Kidney epithelial cell (primary cell): ENCODE measurements around the gene KDM4E. TPM values are rescaled to one million over a fixed set of nuclear protein-coding genes. Genes with fewer than 3 reads are reported as not detected.

Experiments used
- DNase-seq: peaks from one replicate; pipeline ENCODE4 v3.0.0-alpha.2; 2010; ENCODE audit warnings: low read depth
- H3K27me3 ChIP-seq: 2 replicates; pipeline ENCODE4 v1.6.0; 2011; ENCODE audit warnings: low read length; ENCODE audit not compliant: control insufficient read depth, insufficient read depth
- H3K36me3 ChIP-seq: 2 replicates; pipeline ENCODE4 v1.5.1; 2011; ENCODE audit warnings: low read length; ENCODE audit not compliant: control insufficient read depth, insufficient read depth
- H3K4me3 ChIP-seq: 2 replicates; pipeline ENCODE4 v1.5.1; 2011; ENCODE audit warnings: low read depth, mild to moderate bottlenecking, control low read depth, low read length
- CTCF ChIP-seq: IDR thresholded peaks from 2 replicates; pipeline ENCODE4 v1.5.1; 2011; ENCODE audit warnings: mild to moderate bottlenecking, moderate library complexity, low read length, control low read depth, inconsistent platforms; ENCODE audit not compliant: insufficient read depth, poor library complexity, severe bottlenecking
- total RNA-seq: library from RNA; depleted of rRNA; stranded (reverse); fragments of >200 nt; gene quantifications from 2 replicates; pipeline ENCODE4 v1.2.3, GENCODE V29; 2015

Gene KDM4E
- total RNA-seq, 1 donor from 2014 or later, result not detected

GRCh38 chr11:95057959-95058358 lies 32.9 kb downstream of the KDM4E start:
- Histone ChIP-seq H3K36me3 (no peaks in the 10 kb centered on the region), H3K4me3 (no peak overlapping the region), H3K27me3 (no peaks in the 10 kb centered on the region)
- no peak for DNase-seq
- no peak for TF ChIP-seq CTCF

DNA sequence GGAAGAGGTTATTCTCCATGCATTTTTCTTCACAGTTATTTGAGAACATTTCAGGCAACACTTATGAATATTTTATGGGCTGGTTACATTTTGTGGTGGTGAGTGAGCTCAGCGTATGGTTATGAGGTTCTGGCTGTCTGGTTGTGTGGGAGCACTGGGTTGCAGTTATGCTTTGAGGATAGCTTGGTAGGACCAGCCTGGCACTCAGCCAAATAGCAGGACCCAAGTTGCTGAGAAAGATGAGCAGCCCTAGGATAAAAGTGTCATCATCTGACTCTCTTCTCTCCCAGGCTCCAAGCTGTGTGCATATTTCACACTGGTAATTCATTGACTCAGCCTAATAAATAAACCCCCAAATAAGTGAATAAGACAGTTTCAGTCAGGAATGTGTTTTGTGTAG lies 33.6 kb downstream of the KDM4E start:
- H3K27me3 ChIP-seq, result no peaks in the 10 kb centered on the region
- H3K36me3 ChIP-seq, result no peaks in the 10 kb centered on the region
- no peak for DNase-seq
- TF ChIP-seq CTCF, result no peak
- H3K4me3 ChIP-seq, result no peak overlapping the region

GRCh38 chr11:95059046-95059445 lies 34.0 kb downstream of the KDM4E start:
- Histone ChIP-seq H3K36me3 (no peaks in the 10 kb centered on the region), H3K27me3 (no peaks in the 10 kb centered on the region), H3K4me3 (no peak overlapping the region)
- no peak for TF ChIP-seq CTCF
- no peak for DNase-seq

GRCh38 chr11:95065336-95065735 lies 40.3 kb downstream of the KDM4E start:
- no peak for DNase-seq
- TF ChIP-seq CTCF, result no peak
- Histone ChIP-seq H3K4me3 (no peak overlapping the region), H3K27me3 (no peaks in the 10 kb centered on the region), H3K36me3 (no peaks in the 10 kb centered on the region)

DNA sequence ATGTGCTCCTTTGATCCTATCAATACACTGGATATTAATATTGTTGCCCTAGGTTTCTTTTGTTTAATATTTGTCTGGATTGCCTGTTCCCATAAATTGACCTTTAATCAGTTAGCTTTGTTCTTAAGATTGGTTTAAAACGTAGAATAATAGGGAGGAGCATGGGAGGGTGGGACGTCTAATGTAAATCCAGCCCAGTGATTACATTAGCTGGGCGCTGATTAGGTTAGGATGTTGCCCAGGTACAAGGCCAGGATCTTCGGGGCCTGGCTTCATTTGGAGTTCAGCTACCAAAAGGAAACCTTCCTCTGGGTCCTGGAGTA lies 41.6 kb downstream of the KDM4E start, which contains the start of gene SRSF8:
Gene SRSF8 (plus strand): TSS at position 204 of the 323 bp plus-strand sequence. CDS start 308 bp downstream, outside the sequence.
- no peak for TF ChIP-seq CTCF
- Histone ChIP-seq H3K27me3 (no peaks in the 10 kb centered on the region), H3K4me3 (peak within 1 kb of the TSS; percentile 64), H3K36me3 (no peaks in the 10 kb centered on the region)
- DNase-seq, result no peak

DNA sequence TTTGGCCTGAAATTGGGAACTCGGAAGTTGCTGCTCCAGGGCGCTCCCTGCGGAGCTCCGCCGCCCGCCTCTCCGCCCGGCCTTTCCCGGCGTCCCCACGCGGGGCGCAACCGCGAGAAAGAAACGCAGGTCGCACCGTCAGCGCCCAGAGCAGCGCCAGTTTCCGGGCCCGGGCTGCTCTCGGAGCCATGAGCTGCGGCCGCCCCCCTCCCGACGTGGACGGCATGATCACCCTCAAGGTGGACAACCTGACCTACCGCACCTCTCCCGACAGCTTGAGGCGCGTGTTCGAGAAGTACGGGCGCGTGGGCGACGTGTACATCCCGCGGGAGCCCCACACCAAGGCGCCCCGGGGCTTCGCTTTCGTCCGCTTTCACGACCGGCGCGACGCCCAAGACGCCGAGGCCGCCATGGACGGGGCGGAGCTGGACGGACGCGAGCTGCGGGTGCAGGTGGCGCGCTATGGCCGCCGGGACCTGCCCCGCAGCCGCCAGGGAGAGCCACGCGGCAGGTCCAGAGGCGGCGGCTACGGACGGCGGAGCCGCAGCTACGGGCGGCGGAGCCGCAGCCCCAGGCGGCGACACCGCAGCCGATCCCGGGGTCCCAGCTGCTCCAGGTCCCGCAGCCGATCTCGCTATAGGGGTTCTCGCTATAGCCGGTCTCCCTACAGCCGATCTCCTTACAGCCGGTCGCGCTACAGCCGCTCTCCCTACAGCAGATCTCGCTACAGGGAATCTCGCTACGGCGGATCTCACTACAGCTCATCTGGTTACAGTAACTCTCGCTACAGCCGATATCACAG lies 42.2 kb downstream of the KDM4E start:
- TF ChIP-seq CTCF, result peak; percentile 63
- Histone ChIP-seq H3K36me3 (no peaks in the 10 kb centered on the region), H3K27me3 (no peaks in the 10 kb centered on the region), H3K4me3 (peak overlapping the region; percentile 64)
- no peak for DNase-seq
